HG02970 (cell line): Measurements from ENCODE around the gene PGS1.

Source experiments
- ATAC-seq: cut with Tn5 transposase; IDR thresholded peaks from one replicate; pipeline ENCODE4 v1.9.1; 2021; ENCODE audit warnings: mild to moderate bottlenecking, moderate library complexity, moderate number of reproducible peaks; ENCODE audit not compliant: unreplicated experiment, low FRiP score

PGS1 gene

DNA sequence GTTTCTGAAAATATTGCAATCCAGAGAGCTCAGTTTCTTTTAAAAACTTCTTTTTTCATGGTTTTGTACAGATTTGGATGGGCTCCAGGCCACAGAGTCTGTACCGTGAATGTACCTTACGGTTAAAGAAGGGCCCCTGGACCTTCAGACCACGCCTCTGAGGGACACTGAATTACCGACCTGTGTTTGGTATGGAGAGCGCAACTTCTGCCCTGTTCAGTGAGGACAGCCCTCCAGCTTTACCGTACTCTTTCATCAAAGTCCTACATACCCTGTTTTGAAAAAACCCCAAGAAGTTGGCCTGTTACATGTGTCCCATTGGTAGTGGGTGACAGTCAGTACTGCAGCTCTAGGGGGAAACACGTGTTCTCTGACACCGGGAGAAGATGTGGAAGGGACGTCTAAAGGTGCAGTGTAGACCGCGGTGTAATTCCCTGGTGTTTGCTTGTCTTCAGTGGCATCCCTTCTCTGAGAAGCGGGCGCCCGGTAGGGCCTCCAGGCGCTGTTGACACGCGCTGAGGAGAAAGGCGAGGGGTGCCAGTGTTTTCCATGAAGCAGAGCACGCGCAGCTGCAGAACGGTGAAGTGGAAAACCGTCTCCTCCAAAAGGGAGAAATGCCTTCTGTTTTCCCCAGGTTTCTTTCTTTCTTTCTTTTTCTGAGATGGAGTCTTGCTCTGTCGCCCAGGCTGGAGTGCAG lies 6.2 kb downstream of the PGS1 start:
- no peak for ATAC-seq

DNA sequence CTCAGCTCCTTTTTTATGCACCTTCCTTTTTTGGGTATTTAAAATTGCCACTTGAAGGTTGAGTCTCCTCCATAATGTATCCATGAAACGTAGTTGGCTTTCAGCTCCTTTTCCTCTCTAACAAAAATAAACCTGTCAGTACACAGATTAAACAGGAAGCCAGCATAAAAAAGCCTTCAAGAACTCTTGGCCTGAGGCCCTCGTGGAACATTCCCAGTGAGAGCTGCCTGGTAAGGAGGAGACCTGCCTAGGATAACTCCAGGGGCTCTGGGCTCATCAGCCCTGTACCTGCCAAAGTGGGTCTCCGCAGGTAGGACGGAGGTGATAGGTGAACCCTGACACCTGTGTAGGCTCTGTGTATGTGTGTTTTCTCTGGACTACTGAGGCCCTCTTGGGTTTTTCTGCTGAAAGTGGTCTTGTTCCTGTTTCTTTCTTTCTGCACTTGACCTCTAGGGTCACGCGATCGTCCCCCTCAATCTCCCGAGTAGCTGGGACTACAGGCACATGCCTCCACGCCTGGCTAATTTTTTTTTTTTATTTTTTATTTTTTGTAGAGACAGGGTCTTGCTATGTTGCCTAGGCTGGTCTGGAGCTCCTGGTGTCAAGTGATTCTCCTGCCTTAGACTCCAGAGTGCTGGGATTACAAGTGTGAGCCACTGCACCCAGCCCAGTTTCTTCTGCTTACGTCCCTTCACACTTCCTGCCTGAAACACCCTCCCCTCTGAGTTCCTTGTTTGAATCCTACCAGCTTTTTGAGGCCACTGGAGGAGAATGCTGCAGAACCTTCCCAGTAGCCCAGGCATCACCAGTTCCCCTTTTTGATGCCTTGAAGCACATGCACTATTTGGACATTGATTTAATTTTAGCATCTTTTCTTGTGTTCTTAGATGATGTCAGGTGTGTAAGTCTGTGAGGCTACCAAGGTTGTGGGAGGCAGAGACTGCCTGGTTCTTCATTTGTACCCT lies 9.8 kb downstream of the PGS1 start:
- ATAC-seq: no peak

GRCh38 chr17:78390241-78391050 lies 12.0 kb downstream of the PGS1 start:
- ATAC-seq: no peak

DNA sequence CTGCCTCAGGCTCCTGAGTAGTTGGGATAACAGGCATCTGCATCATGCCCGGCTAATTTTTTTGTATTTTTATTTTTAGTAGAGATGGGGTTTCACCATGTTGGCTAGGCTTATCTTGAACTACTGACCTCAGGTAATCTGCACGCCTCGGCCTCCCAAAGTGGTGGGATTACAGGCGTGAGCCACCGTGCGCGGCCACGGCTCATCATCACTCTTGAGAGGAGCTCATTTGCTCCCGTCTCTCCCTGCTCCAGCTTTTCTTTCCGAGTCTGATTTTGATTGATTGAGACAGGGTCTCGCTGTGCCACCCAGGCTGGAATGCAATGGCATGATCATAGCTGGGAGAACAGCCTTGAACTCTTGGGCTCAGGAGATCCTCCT lies 12.6 kb downstream of the PGS1 start:
- ATAC-seq: no peak

- ATAC-seq: no peak
Observed at GRCh38 chr17:78391843-78392242, 13.4 kb downstream of the PGS1 start.

- ATAC-seq: no peak
Observed at GRCh38 chr17:78392295-78392694, 13.8 kb downstream of the PGS1 start.

GRCh38 chr17:78393575-78393974 lies 15.1 kb downstream of the PGS1 start:
- no peak for ATAC-seq

GRCh38 chr17:78394209-78394608 lies 15.8 kb downstream of the PGS1 start:
- no peak for ATAC-seq

- ATAC-seq: no peak
Observed at GRCh38 chr17:78395155-78395554, 16.7 kb downstream of the PGS1 start.

DNA sequence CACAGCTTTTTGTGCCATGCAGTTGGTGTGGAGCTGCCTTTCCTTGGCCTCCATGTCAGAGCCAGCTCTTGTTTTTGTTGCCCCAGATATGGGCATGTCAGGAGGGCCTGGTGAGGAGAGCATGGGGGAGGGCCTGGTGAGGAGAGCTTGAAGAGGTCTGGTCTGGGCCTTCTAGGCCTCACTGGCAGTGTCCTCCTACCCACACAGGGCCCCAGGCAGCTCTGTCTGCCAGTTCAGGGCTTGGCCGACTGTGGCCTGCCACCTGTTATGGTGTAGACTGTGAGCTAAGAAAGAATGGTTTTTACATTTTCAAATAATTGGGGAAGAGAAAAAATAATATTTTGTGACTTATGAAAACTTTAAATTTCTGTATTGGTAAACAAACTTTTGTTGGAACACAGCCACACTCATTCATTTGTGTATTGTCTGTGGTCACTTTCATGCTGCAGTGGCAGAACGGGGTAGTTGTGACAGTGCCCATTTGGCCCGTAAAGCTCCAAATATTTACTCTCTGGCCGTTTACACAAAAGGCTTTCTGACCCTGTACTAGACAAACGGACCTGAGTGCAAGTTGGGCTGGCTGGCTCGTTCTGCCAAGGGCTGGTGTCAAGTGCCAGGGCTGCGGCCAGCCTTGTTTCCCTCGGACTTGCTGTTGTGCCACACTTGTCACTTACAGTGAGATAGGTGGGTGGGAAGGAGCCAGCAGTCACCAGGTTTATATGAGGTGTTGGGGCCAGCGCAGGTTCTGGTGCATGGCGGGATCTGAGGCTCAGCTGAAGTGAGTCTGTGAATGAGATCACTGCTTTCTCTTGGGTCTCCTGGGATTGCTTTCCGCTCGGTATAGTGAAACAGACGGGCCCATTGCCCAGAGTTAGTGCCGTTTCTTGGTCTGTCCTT lies 18.2 kb downstream of the PGS1 start:
- no peak for ATAC-seq

- no peak for ATAC-seq
Observed at GRCh38 chr17:78397681-78398101, 19.2 kb downstream of the PGS1 start.

GRCh38 chr17:78398390-78398789 lies 19.9 kb downstream of the PGS1 start:
- no peak for ATAC-seq

- ATAC-seq: no peak
Observed at GRCh38 chr17:78399028-78399692, 20.7 kb downstream of the PGS1 start.

- ATAC-seq: no peak
Observed at GRCh38 chr17:78399693-78400144, 21.3 kb downstream of the PGS1 start.

- no peak for ATAC-seq
Observed at GRCh38 chr17:78400581-78401240, 22.3 kb downstream of the PGS1 start.

DNA sequence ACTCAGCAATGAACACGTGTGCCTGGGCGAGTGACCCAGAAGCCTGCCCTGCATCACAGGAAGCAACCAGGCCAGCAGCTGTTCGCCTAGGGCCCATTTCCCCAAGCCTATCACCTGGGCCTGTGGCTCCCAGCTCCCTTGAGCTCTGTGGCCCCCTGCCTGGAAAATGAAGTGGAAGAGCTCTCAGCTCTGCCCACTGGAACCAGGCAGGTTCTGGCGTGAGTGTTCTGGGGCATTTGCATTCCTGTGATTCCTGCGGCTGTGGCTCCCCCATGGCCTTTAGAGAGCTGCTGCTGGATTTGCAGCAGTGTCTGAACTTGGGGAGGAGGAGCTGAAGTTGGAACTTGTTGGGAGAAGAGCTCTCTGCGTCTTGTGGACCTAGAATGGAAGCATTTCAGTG lies 22.8 kb downstream of the PGS1 start:
- ATAC-seq: no peak

GRCh38 chr17:78401891-78402290 lies 23.4 kb downstream of the PGS1 start:
- no peak for ATAC-seq

GRCh38 chr17:78403822-78404221 lies 25.4 kb downstream of the PGS1 start:
- no peak for ATAC-seq

DNA sequence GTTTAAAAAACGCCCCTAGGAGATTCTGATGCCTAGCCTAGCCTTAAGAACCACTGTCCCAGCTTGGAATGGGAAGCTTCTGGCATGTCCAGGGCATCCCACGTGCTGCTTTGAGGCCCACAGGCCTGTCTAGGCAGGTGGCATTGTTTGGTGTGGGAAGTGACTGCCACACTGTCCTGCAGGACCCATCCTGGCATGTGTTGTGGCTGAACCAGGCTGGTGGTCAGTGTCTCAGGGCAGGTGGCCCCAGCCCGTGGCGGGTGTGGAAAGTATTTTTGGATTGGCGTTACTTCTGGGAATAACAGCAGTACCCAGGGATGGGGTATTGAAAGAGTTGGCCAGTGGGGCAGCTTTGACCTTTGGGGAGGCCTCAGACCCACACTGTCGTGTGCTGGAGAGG lies 27.9 kb downstream of the PGS1 start:
- ATAC-seq: no peak
